ENCODE data around the gene WSCD1. TPM values are rescaled to one million over a fixed set of nuclear protein-coding genes. Genes with fewer than 3 reads are reported as not detected.

WSCD1 gene
- polyA plus RNA-seq, 1 donor from 2014 or later: 9.5 TPM

- H3K36me3 ChIP-seq (ENCODE audit: insufficient read depth, low read length): no peaks in the 10 kb centered on the region
- no peaks in the 10 kb centered on the region for H3F3A ChIP-seq (ENCODE audit: insufficient read depth, low read length, poor library complexity, severe bottlenecking)
- TF ChIP-seq RAD21 (conservative IDR thresholded peaks at IDR 0.05) (no peak), MXI1 (conservative IDR thresholded peaks at IDR 0.05; ENCODE audit: poor library complexity, severe bottlenecking) (no peak), REST (IDR thresholded peaks at IDR 0.05; ENCODE audit: borderline replicate concordance) (no peak), SMC3 (conservative IDR thresholded peaks at IDR 0.05; ENCODE audit: poor library complexity) (no peak), TAF1 (IDR thresholded peaks at IDR 0.05; ENCODE audit: low read depth) (no peak), EP300 (conservative IDR thresholded peaks at IDR 0.05; ENCODE audit: poor library complexity, severe bottlenecking) (no peak), CTCF (IDR thresholded peaks at IDR 0.05; ENCODE audit: poor library complexity, severe bottlenecking) (no peak), EZH2 (IDR thresholded peaks at IDR 0.05; ENCODE audit: borderline replicate concordance, insufficient read depth, low read length, poor library complexity, severe bottlenecking) (no peak), POLR2AphosphoS5 (IDR thresholded peaks at IDR 0.05) (no peak)
These were observed 24.7 kb downstream of the WSCD1 start for GRCh38 chr17:6094926-6095325.

GRCh38 chr17:6095501-6095900, 25.3 kb downstream of the WSCD1 start:
- H4K20me1 ChIP-seq (ENCODE audit: insufficient read depth): no peaks in the 10 kb centered on the region
- no peaks in the 10 kb centered on the region for H3K36me3 ChIP-seq (ENCODE audit: insufficient read depth, low read length)
- no peak overlapping the region for H3K9ac ChIP-seq (ENCODE audit: low read length)
- no peak overlapping the region for H2AFZ ChIP-seq (ENCODE audit: low read depth, low read length)
- no peak overlapping the region for H3K4me3 ChIP-seq (ENCODE audit: low read length)
- TF ChIP-seq RAD21 (conservative IDR thresholded peaks at IDR 0.05) (no peak), POLR2AphosphoS5 (IDR thresholded peaks at IDR 0.05) (no peak), CTCF (IDR thresholded peaks at IDR 0.05; ENCODE audit: poor library complexity, severe bottlenecking) (no peak), TAF1 (IDR thresholded peaks at IDR 0.05; ENCODE audit: low read depth) (no peak), EZH2 (IDR thresholded peaks at IDR 0.05; ENCODE audit: borderline replicate concordance, insufficient read depth, low read length, poor library complexity, severe bottlenecking) (no peak), MXI1 (conservative IDR thresholded peaks at IDR 0.05; ENCODE audit: poor library complexity, severe bottlenecking) (no peak), SMC3 (conservative IDR thresholded peaks at IDR 0.05; ENCODE audit: poor library complexity) (no peak), REST (IDR thresholded peaks at IDR 0.05; ENCODE audit: borderline replicate concordance) (no peak), EP300 (conservative IDR thresholded peaks at IDR 0.05; ENCODE audit: poor library complexity, severe bottlenecking) (no peak)
- H3K9me3 ChIP-seq (ENCODE audit: low read length): no peaks in the 10 kb centered on the region
- no peak overlapping the region for H3K27ac ChIP-seq (ENCODE audit: low read length)
- H3F3A ChIP-seq (ENCODE audit: insufficient read depth, low read length, poor library complexity, severe bottlenecking): no peaks in the 10 kb centered on the region
- H3K4me2 ChIP-seq (ENCODE audit: low read length): no peak overlapping the region
- no peaks in the 10 kb centered on the region for H3K27me3 ChIP-seq (ENCODE audit: insufficient read depth, low read depth, low read length)
- H3K79me2 ChIP-seq (replicated peaks; ENCODE audit: insufficient read depth, low read length): no peaks in the 10 kb centered on the region
- no peaks in the 10 kb centered on the region for H3K9me2 ChIP-seq (ENCODE audit: insufficient read depth, low read length)

More at GRCh38 chr17:6094926-6095325, 24.7 kb downstream of the WSCD1 start:
- Histone ChIP-seq H2AFZ (ENCODE audit: low read depth, low read length) (no peak overlapping the region), H4K20me1 (ENCODE audit: insufficient read depth) (no peaks in the 10 kb centered on the region), H3K9ac (ENCODE audit: low read length) (no peak overlapping the region), H3K9me3 (ENCODE audit: low read length) (no peaks in the 10 kb centered on the region), H3K9me2 (ENCODE audit: insufficient read depth, low read length) (no peaks in the 10 kb centered on the region), H3K27ac (ENCODE audit: low read length) (no peak overlapping the region), H3K4me3 (ENCODE audit: low read length) (no peak overlapping the region), H3K79me2 (replicated peaks; ENCODE audit: insufficient read depth, low read length) (no peaks in the 10 kb centered on the region), H3K27me3 (ENCODE audit: insufficient read depth, low read depth, low read length) (no peaks in the 10 kb centered on the region), H3K4me2 (ENCODE audit: low read length) (no peak overlapping the region)

Data from neural cell (in vitro differentiated cells).